PC-3 (cell line): ENCODE data around the gene SYNGR3. TPM values are rescaled to one million over a fixed set of nuclear protein-coding genes. Genes with fewer than 3 reads are reported as not detected.
A peak's percentile ranks its signal among the peaks of the same experiment; 100 is the strongest.

Source experiments
- ATAC-seq: fragments of 200-7000 bp; cut with Tn5 transposase; 2 replicates; pipeline ENCODE4 v1.9.1; 2020; ENCODE audit warnings: mild to moderate bottlenecking, moderate library complexity
- BruUV-seq: library from RNA; stranded (reverse); fragments of 400-500 nt; replicated peaks from 2 replicates; lab custom pipeline; 2021; lab: Mats Ljungman, UMichigan
- CTCF ChIA-PET: fragments of 300-600 bp; sonication (Branson Sonifier 250); formaldehyde crosslinking; loops from one replicate; lab custom pipeline; 2022; ENCODE audit warnings: antibody characterized with exemption; lab: Charles Lee
- POLR2A ChIA-PET: fragments of 300-600 bp; sonication (Branson Sonifier 250); formaldehyde crosslinking; loops from one replicate; lab custom pipeline; 2022; ENCODE audit warnings: antibody characterized with exemption; ENCODE audit not compliant: unreplicated experiment; lab: Charles Lee
- DNase-seq: peaks from one replicate; pipeline ENCODE4 v3.0.0-alpha.2; 2015
- H2AFZ ChIP-seq: fragments of 300-600 bp; sonication (generic); 2 replicates; pipeline ENCODE4 v1.6.0; 2016; ENCODE audit warnings: antibody characterized with exemption, low read length
- H3F3A ChIP-seq: fragments of 300-600 bp; sonication (generic); one replicate; pipeline ENCODE4 v1.6.0; 2017; ENCODE audit warnings: antibody characterized with exemption, low read length, control low read depth, mild to moderate bottlenecking; ENCODE audit not compliant: unreplicated experiment
- H3K27ac ChIP-seq: fragments of 300-600 bp; sonication (generic); 2 replicates; pipeline ENCODE4 v1.5.1; 2016; ENCODE audit warnings: mild to moderate bottlenecking, low read length
- H3K27me3 ChIP-seq: fragments of 300-600 bp; sonication (generic); 2 replicates; pipeline ENCODE4 v1.6.1; 2016; ENCODE audit warnings: low read length, mixed read lengths
- H3K36me3 ChIP-seq: fragments of 300-600 bp; sonication (generic); 2 replicates; pipeline ENCODE4 v1.6.1; 2016; ENCODE audit warnings: low read depth, mixed run types, low read length, mixed read lengths
- H3K4me1 ChIP-seq: fragments of 300-600 bp; sonication (generic); 2 replicates; pipeline ENCODE4 v1.5.1; 2016; ENCODE audit warnings: low read length; ENCODE audit not compliant: insufficient read depth
- H3K4me2 ChIP-seq: fragments of 300-600 bp; sonication (generic); 2 replicates; pipeline ENCODE4 v1.6.0; 2016; ENCODE audit warnings: low read length
- H3K4me3 ChIP-seq: fragments of 300-600 bp; sonication (generic); 2 replicates; pipeline ENCODE4 v1.5.1; 2016; ENCODE audit warnings: mild to moderate bottlenecking, low read length, mixed read lengths
- H3K79me2 ChIP-seq: fragments of 300-600 bp; sonication (generic); 2 replicates; pipeline ENCODE4 v1.6.1; 2017; ENCODE audit warnings: low read length, mixed read lengths
- H3K9ac ChIP-seq: fragments of 300-600 bp; sonication (generic); 2 replicates; pipeline ENCODE4 v1.6.0; 2016; ENCODE audit warnings: mild to moderate bottlenecking, low read length
- H3K9me2 ChIP-seq: fragments of 300-600 bp; sonication (generic); replicated peaks from 2 replicates; pipeline ENCODE4 v1.6.1; 2016; ENCODE audit warnings: mixed run types, low read length, mixed read lengths
- H3K9me3 ChIP-seq: fragments of 300-600 bp; sonication (generic); 2 replicates; pipeline ENCODE4 v1.6.1; 2016; ENCODE audit warnings: low read length, mixed read lengths
- H4K20me1 ChIP-seq: fragments of 300-600 bp; sonication (generic); 2 replicates; pipeline ENCODE4 v1.6.1; 2016; ENCODE audit warnings: low read length, mixed read lengths
- EZH2 ChIP-seq: fragments of 300-600 bp; sonication (generic); IDR thresholded peaks from one replicate; pipeline ENCODE4 v1.6.1; 2017; ENCODE audit warnings: antibody characterized with exemption, mild to moderate bottlenecking, low read length; ENCODE audit not compliant: unreplicated experiment
- EZH2phosphoT487 ChIP-seq: fragments of 300-600 bp; sonication (generic); IDR thresholded peaks from 2 replicates; pipeline ENCODE4 v1.6.1; 2018; ENCODE audit warnings: mild to moderate bottlenecking, antibody characterized with exemption, low read length, borderline replicate concordance
- intact Hi-C: fragments of 100-400 bp; cut with micrococcal nuclease; formaldehyde crosslinking; loops from 2 replicates; pipeline ENCODE4 v1.9.0; 2023
- total RNA-seq: library from RNA; depleted of rRNA; stranded (reverse); fragments of >200 nt; gene quantifications from 2 replicates; pipeline ENCODE4 v1.2.3, GENCODE V29; 2014
- TF ChIP-seq, protein P1 (sequence below): fragments of 300-600 bp; sonication (generic); conservative IDR thresholded peaks from 2 replicates; pipeline ENCODE4 v1.5.1; 2017; ENCODE audit warnings: antibody characterized with exemption, low read depth, mild to moderate bottlenecking, low read length

The SYNGR3 gene
- total RNA-seq, 1 experiment from 2014 or later = 1.5 TPM

DNA sequence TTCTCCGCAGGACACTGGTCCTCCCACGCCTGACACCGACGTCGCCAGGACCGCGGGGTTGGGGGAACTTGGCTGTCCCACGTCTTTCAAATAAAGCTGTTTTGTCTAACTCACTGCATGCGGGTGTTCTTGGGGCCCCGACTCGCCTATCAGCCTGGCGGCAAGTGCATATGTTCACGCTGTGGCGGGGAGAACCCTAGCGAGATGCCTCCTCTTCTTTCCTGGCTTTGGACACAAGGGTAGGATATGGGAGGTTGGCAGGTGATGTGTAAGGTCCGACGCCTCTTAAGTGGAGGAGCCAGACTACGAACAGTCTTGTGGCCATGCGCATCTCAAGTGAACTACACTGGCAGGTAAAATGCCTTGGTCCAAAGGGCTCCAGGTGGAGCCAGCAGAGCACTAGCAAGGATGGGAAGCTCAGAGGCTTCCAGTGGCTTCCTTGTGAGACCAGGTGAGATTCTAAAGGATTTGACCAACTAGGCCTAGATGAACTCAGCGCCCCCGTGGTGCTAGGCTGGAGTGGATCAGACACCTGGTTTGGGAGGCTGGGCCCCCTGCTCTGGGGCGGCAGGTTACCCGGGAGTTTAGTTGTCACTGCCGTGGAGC, 24.3 kb upstream of the SYNGR3 start:
- Histone ChIP-seq H3K4me1 (peaks cover 9% of the 10 kb centered on the region; the same call in 1 of the 2 replicates), H3K9me3 (no peaks in the 10 kb centered on the region), H4K20me1 (peaks cover 19% of the 10 kb centered on the region), H3K79me2 (peaks cover 45% of the 10 kb centered on the region), H3K27me3 (no peaks in the 10 kb centered on the region), H3K9ac (peak overlapping the region; percentile 99), H3K9me2 (no peaks in the 10 kb centered on the region), H3F3A (peaks cover 14% of the 10 kb centered on the region), H3K36me3 (peaks cover 22% of the 10 kb centered on the region), H3K4me3 (peak overlapping the region; percentile 96), H3K4me2 (peak overlapping the region; percentile 96), H2AFZ (peak overlapping the region; percentile 70), H3K27ac (peak overlapping the region; percentile 47)
- ChIA-PET POLR2A (interaction anchor here (0.7 to 1.0 kb wide), 2 partner anchors 60 to 183 kb away, joined by 3 to 9 read pairs; partner anchors contain the start of genes NUBP2 and SPSB3), CTCF (no interaction called here)
- DNase-seq (no peak), ATAC-seq (no peak)
- intact Hi-C loops = no loop called here
- BruUV-seq = TSS peak; percentile 68
- TF ChIP-seq EZH2 = no peak
- TF ChIP-seq EZH2phosphoT487 = no peak
- TF ChIP-seq, protein P1, sequence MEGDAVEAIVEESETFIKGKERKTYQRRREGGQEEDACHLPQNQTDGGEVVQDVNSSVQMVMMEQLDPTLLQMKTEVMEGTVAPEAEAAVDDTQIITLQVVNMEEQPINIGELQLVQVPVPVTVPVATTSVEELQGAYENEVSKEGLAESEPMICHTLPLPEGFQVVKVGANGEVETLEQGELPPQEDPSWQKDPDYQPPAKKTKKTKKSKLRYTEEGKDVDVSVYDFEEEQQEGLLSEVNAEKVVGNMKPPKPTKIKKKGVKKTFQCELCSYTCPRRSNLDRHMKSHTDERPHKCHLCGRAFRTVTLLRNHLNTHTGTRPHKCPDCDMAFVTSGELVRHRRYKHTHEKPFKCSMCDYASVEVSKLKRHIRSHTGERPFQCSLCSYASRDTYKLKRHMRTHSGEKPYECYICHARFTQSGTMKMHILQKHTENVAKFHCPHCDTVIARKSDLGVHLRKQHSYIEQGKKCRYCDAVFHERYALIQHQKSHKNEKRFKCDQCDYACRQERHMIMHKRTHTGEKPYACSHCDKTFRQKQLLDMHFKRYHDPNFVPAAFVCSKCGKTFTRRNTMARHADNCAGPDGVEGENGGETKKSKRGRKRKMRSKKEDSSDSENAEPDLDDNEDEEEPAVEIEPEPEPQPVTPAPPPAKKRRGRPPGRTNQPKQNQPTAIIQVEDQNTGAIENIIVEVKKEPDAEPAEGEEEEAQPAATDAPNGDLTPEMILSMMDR = no peak

DNA sequence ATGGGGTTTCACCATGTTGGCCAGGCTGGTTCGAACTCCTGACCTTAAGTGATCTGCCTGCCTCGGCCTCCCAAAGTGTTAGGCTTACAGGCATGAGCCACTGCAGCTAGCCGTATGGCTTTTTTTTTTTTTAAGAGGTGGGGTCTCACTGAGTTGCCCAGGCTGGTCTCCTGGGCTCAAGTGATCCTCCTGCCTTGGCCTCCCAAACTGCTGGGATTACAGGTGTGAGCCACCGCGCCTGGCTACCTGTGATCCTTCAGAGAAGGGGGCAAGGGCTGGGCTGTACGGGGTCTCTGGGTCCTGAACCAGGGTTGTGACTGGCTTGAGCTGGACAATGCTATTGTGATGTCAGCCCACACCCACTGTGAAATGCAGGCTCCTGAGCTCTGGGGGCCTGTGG, 23.3 kb upstream of the SYNGR3 start, which contains the start of gene RNF151:
Gene RNF151 (plus strand): TSS at position 397 of the 400 bp plus-strand sequence. CDS start 26 bp downstream, outside the sequence.
- no peak for TF ChIP-seq EZH2phosphoT487
- no peak for TF ChIP-seq EZH2
- TF ChIP-seq, protein P1 = no peak
- no peaks in the 10 kb centered on the region for H3K9me2 ChIP-seq
- peaks cover 22% of the 10 kb centered on the region for H3K36me3 ChIP-seq
- BruUV-seq = no TSS peak
- H3K9me3 ChIP-seq = no peaks in the 10 kb centered on the region
- ATAC-seq (no peak), DNase-seq (no peak)
- no peaks in the 10 kb centered on the region for H3K27me3 ChIP-seq
- intact Hi-C loops = no loop called here
- H2AFZ ChIP-seq = no peak within 1 kb of the TSS
- H3K4me2 ChIP-seq = peak within 1 kb of the TSS; percentile 96
- no peak within 1 kb of the TSS for H3K27ac ChIP-seq
- H3K4me3 ChIP-seq = peak within 1 kb of the TSS; percentile 96
- H3K9ac ChIP-seq = peak within 1 kb of the TSS; percentile 99
- H4K20me1 ChIP-seq = peaks cover 19% of the 10 kb centered on the region
- POLR2A ChIA-PET = no interaction called here
- peaks cover 40% of the 10 kb centered on the region for H3K79me2 ChIP-seq
- H3F3A ChIP-seq = peaks cover 6% of the 10 kb centered on the region
- CTCF ChIA-PET = no interaction called here
- peaks cover 9% of the 10 kb centered on the region; the same call in 1 of the 2 replicates for H3K4me1 ChIP-seq
